HG02759 (cell line): ENCODE data around the gene NANOS1.
A peak's percentile ranks its signal among the peaks of the same experiment; 100 is the strongest.

ENCODE experiments used
- ATAC-seq: cut with Tn5 transposase; IDR thresholded peaks from one replicate; pipeline ENCODE4 v1.9.1; 2021; ENCODE audit warnings: mild to moderate bottlenecking, moderate library complexity; ENCODE audit not compliant: unreplicated experiment

The NANOS1 gene

GRCh38 chr10:119055472-119055871 lies 26.0 kb downstream of the NANOS1 start:
- ATAC-seq: no peak

- no peak for ATAC-seq
These were observed 28.5 kb downstream of the NANOS1 start for GRCh38 chr10:119058010-119058409.

GRCh38 chr10:119059557-119059956 lies 30.0 kb downstream of the NANOS1 start:
- no peak for ATAC-seq

GRCh38 chr10:119060107-119060506 lies 30.6 kb downstream of the NANOS1 start:
- no peak for ATAC-seq

GRCh38 chr10:119061352-119061751 lies 31.8 kb downstream of the NANOS1 start:
- no peak for ATAC-seq

GRCh38 chr10:119061926-119062325 lies 32.4 kb downstream of the NANOS1 start:
- no peak for ATAC-seq

- no peak for ATAC-seq
These were observed 41.1 kb downstream of the NANOS1 start for GRCh38 chr10:119070395-119071165.

- ATAC-seq: no peak
These were observed 44.1 kb downstream of the NANOS1 start for GRCh38 chr10:119073584-119073983.

GRCh38 chr10:119078422-119079179 lies 49.1 kb downstream of the NANOS1 start:
- ATAC-seq: no peak

- ATAC-seq: peak; percentile 70
These were observed 50.3 kb downstream of the NANOS1 start for GRCh38 chr10:119079599-119080520.

GRCh38 chr10:119080521-119081259 lies 51.2 kb downstream of the NANOS1 start, which contains the start of gene EIF3A:
Gene EIF3A, minus strand, starts transcription at chr10:119080817. Its CDS starts 141 bp downstream, at chr10:119080676.
- ATAC-seq: peak; percentile 86
